ENCODE data around the gene ALDH3B1.
A peak's percentile ranks its signal among the peaks of the same experiment; 100 is the strongest.

Gene ALDH3B1

GRCh38 chr11:68021167-68021787 lies 11.2 kb downstream of the ALDH3B1 start:
- Histone ChIP-seq H3K36me3 (ENCODE audit: insufficient read depth, low read length) (no peaks in the 10 kb centered on the region), H3K4me1 (ENCODE audit: insufficient read depth, low read length) (peaks cover 25% of the 10 kb centered on the region), H3K4me3 (ENCODE audit: low read length) (no peak overlapping the region)

GRCh38 chr11:68022531-68022930 lies 12.4 kb downstream of the ALDH3B1 start:
- H2AFZ ChIP-seq (ENCODE audit: low read depth, low read length), result no peak overlapping the region
- H3K4me3 ChIP-seq (ENCODE audit: low read length), result no peak overlapping the region
- peaks cover 10% of the 10 kb centered on the region for H3K9me3 ChIP-seq (ENCODE audit: low read length)
- no peaks in the 10 kb centered on the region for H3K27me3 ChIP-seq (ENCODE audit: insufficient read depth, low read length)
- H3K36me3 ChIP-seq (ENCODE audit: insufficient read depth, low read length), result no peaks in the 10 kb centered on the region
- H3K4me1 ChIP-seq (ENCODE audit: insufficient read depth, low read length), result peaks cover 16% of the 10 kb centered on the region

More at GRCh38 chr11:68021167-68021787, 11.2 kb downstream of the ALDH3B1 start:
- peaks cover 10% of the 10 kb centered on the region for H3K9me3 ChIP-seq (ENCODE audit: low read length)
- H3K27me3 ChIP-seq (ENCODE audit: insufficient read depth, low read length), result no peaks in the 10 kb centered on the region
- no peak overlapping the region for H2AFZ ChIP-seq (ENCODE audit: low read depth, low read length)

GRCh38 chr11:68024508-68024907 lies 14.4 kb downstream of the ALDH3B1 start:
- Histone ChIP-seq H2AFZ (ENCODE audit: low read depth, low read length) (no peak overlapping the region), H3K27me3 (ENCODE audit: insufficient read depth, low read length) (no peaks in the 10 kb centered on the region), H3K9me3 (ENCODE audit: low read length) (peaks cover 10% of the 10 kb centered on the region), H3K4me1 (ENCODE audit: insufficient read depth, low read length) (peaks cover 11% of the 10 kb centered on the region), H3K36me3 (ENCODE audit: insufficient read depth, low read length) (no peaks in the 10 kb centered on the region), H3K4me3 (ENCODE audit: low read length) (no peak overlapping the region)

GRCh38 chr11:68025047-68025446 lies 14.9 kb downstream of the ALDH3B1 start:
- H3K36me3 ChIP-seq (ENCODE audit: insufficient read depth, low read length), result no peaks in the 10 kb centered on the region

GRCh38 chr11:68026391-68027105 lies 16.4 kb downstream of the ALDH3B1 start:
- no peak overlapping the region for H2AFZ ChIP-seq (ENCODE audit: low read depth, low read length)
- peaks cover 10% of the 10 kb centered on the region for H3K4me1 ChIP-seq (ENCODE audit: insufficient read depth, low read length)
- H3K27me3 ChIP-seq (ENCODE audit: insufficient read depth, low read length), result no peaks in the 10 kb centered on the region

More at GRCh38 chr11:68025047-68025446, 14.9 kb downstream of the ALDH3B1 start:
- H3K9me3 ChIP-seq (ENCODE audit: low read length), result peaks cover 10% of the 10 kb centered on the region
- H2AFZ ChIP-seq (ENCODE audit: low read depth, low read length), result no peak overlapping the region
- H3K4me1 ChIP-seq (ENCODE audit: insufficient read depth, low read length), result peaks cover 15% of the 10 kb centered on the region
- no peaks in the 10 kb centered on the region for H3K27me3 ChIP-seq (ENCODE audit: insufficient read depth, low read length)
- H3K4me3 ChIP-seq (ENCODE audit: low read length), result no peak overlapping the region

GRCh38 chr11:68027667-68028066 lies 17.5 kb downstream of the ALDH3B1 start:
- Histone ChIP-seq H2AFZ (ENCODE audit: low read depth, low read length) (no peak overlapping the region), H3K36me3 (ENCODE audit: insufficient read depth, low read length) (peaks cover 1% of the 10 kb centered on the region), H3K27me3 (ENCODE audit: insufficient read depth, low read length) (no peaks in the 10 kb centered on the region), H3K4me1 (ENCODE audit: insufficient read depth, low read length) (peaks cover 14% of the 10 kb centered on the region), H3K4me3 (ENCODE audit: low read length) (no peak overlapping the region), H3K9me3 (ENCODE audit: low read length) (peaks cover 10% of the 10 kb centered on the region)

More at GRCh38 chr11:68026391-68027105, 16.4 kb downstream of the ALDH3B1 start:
- H3K36me3 ChIP-seq (ENCODE audit: insufficient read depth, low read length), result no peaks in the 10 kb centered on the region
- peaks cover 10% of the 10 kb centered on the region for H3K9me3 ChIP-seq (ENCODE audit: low read length)
- H3K4me3 ChIP-seq (ENCODE audit: low read length), result no peak overlapping the region

GRCh38 chr11:68028802-68029545 lies 18.8 kb downstream of the ALDH3B1 start:
- Histone ChIP-seq H3K27me3 (ENCODE audit: insufficient read depth, low read length) (no peaks in the 10 kb centered on the region), H3K9me3 (ENCODE audit: low read length) (peaks cover 10% of the 10 kb centered on the region), H3K36me3 (ENCODE audit: insufficient read depth, low read length) (peaks cover 13% of the 10 kb centered on the region), H3K4me3 (ENCODE audit: low read length) (peak overlapping the region; percentile 90), H3K4me1 (ENCODE audit: insufficient read depth, low read length) (peaks cover 14% of the 10 kb centered on the region), H2AFZ (ENCODE audit: low read depth, low read length) (no peak overlapping the region)

- Histone ChIP-seq H3K36me3 (ENCODE audit: insufficient read depth, low read length) (peaks cover 20% of the 10 kb centered on the region), H3K4me1 (ENCODE audit: insufficient read depth, low read length) (peaks cover 14% of the 10 kb centered on the region), H3K27me3 (ENCODE audit: insufficient read depth, low read length) (no peaks in the 10 kb centered on the region), H3K9me3 (ENCODE audit: low read length) (peaks cover 5% of the 10 kb centered on the region), H3K4me3 (ENCODE audit: low read length) (peak within 1 kb of the TSS; percentile 90), H2AFZ (ENCODE audit: low read depth, low read length) (no peak within 1 kb of the TSS)
These were observed 20.4 kb downstream of the ALDH3B1 start, which contains the start of gene NDUFS8 for GRCh38 chr11:68030318-68031143. Gene NDUFS8 (plus strand): TSS chr11:68030681. CDS start chr11:68032152, 1,471 bp downstream.

- Histone ChIP-seq H3K4me1 (ENCODE audit: insufficient read depth, low read length) (peaks cover 14% of the 10 kb centered on the region), H3K27me3 (ENCODE audit: insufficient read depth, low read length) (no peaks in the 10 kb centered on the region), H2AFZ (ENCODE audit: low read depth, low read length) (no peak overlapping the region), H3K9me3 (ENCODE audit: low read length) (no peaks in the 10 kb centered on the region), H3K4me3 (ENCODE audit: low read length) (peak overlapping the region; percentile 90), H3K36me3 (ENCODE audit: insufficient read depth, low read length) (peaks cover 21% of the 10 kb centered on the region)
These were observed 21.0 kb downstream of the ALDH3B1 start for GRCh38 chr11:68031144-68031464.

- Histone ChIP-seq H3K36me3 (ENCODE audit: insufficient read depth, low read length) (peaks cover 21% of the 10 kb centered on the region), H3K9me3 (ENCODE audit: low read length) (no peaks in the 10 kb centered on the region), H3K4me3 (ENCODE audit: low read length) (peak overlapping the region; percentile 90), H3K4me1 (ENCODE audit: insufficient read depth, low read length) (peaks cover 14% of the 10 kb centered on the region), H3K27me3 (ENCODE audit: insufficient read depth, low read length) (no peaks in the 10 kb centered on the region), H2AFZ (ENCODE audit: low read depth, low read length) (no peak overlapping the region)
These were observed 21.9 kb downstream of the ALDH3B1 start for GRCh38 chr11:68032003-68032402.

- Histone ChIP-seq H3K4me3 (ENCODE audit: low read length) (no peak overlapping the region), H3K9me3 (ENCODE audit: low read length) (no peaks in the 10 kb centered on the region), H3K27me3 (ENCODE audit: insufficient read depth, low read length) (no peaks in the 10 kb centered on the region), H3K36me3 (ENCODE audit: insufficient read depth, low read length) (peaks cover 21% of the 10 kb centered on the region), H3K4me1 (ENCODE audit: insufficient read depth, low read length) (peaks cover 14% of the 10 kb centered on the region), H2AFZ (ENCODE audit: low read depth, low read length) (no peak overlapping the region)
These were observed 23.0 kb downstream of the ALDH3B1 start for GRCh38 chr11:68032997-68033707.

GRCh38 chr11:68033708-68034045 lies 23.6 kb downstream of the ALDH3B1 start:
- H3K4me1 ChIP-seq (ENCODE audit: insufficient read depth, low read length), result peaks cover 14% of the 10 kb centered on the region
- no peak overlapping the region for H3K4me3 ChIP-seq (ENCODE audit: low read length)
- H3K36me3 ChIP-seq (ENCODE audit: insufficient read depth, low read length), result peaks cover 21% of the 10 kb centered on the region
- H2AFZ ChIP-seq (ENCODE audit: low read depth, low read length), result no peak overlapping the region
- no peaks in the 10 kb centered on the region for H3K27me3 ChIP-seq (ENCODE audit: insufficient read depth, low read length)
- no peaks in the 10 kb centered on the region for H3K9me3 ChIP-seq (ENCODE audit: low read length)
